CD14-positive monocyte (primary cell): ENCODE data around the gene PKD1L1. TPM values are rescaled to one million over a fixed set of nuclear protein-coding genes. Genes with fewer than 3 reads are reported as not detected.

Source experiments
- DNase-seq, 3 donors: peaks; one replicate each; pipeline ENCODE4 v3.0.0-alpha.2; 2011 to 2022
- H2AFZ ChIP-seq: 2 replicates; pipeline ENCODE4 v1.6.0; 2012; ENCODE audit warnings: mild to moderate bottlenecking, low read depth, low read length, inconsistent platforms; ENCODE audit not compliant: insufficient read depth, poor library complexity, severe bottlenecking
- H3K27ac ChIP-seq, 2 donors: 1 replicate in 1 of 2; 2 replicates in 1 of 2; pipeline ENCODE4 v1.5.1; 2012 to 2013; ENCODE audit warnings: low read length in 2 of 2, control low read depth in 1 of 2, inconsistent platforms in 1 of 2, low read depth in 1 of 2, mild to moderate bottlenecking in 1 of 2
- H3K27me3 ChIP-seq, 2 donors: one replicate each; pipeline versions ENCODE4 v1.6.0 to v1.6.1; 2011 to 2013; ENCODE audit warnings: low read length in 2 of 2; ENCODE audit not compliant: control insufficient read depth in 2 of 2, insufficient read depth in 2 of 2
- H3K36me3 ChIP-seq, 2 donors: replicated peaks in 1 of 2; 1 replicate in 1 of 2; 2 replicates in 1 of 2; pipeline versions ENCODE4 v1.5.1 to v1.6.1; 2012 to 2013; ENCODE audit warnings: low read length in 2 of 2, control low read depth in 1 of 2, inconsistent platforms in 1 of 2, mild to moderate bottlenecking in 1 of 2; ENCODE audit not compliant: insufficient read depth in 2 of 2, control insufficient read depth in 1 of 2
- H3K4me1 ChIP-seq, 2 donors: 1 replicate in 1 of 2; 2 replicates in 1 of 2; pipeline versions ENCODE4 v1.5.1 to v1.6.1; 2012 to 2013; ENCODE audit warnings: low read length in 2 of 2, control low read depth in 1 of 2, inconsistent platforms in 1 of 2, mild to moderate bottlenecking in 1 of 2, moderate library complexity in 1 of 2; ENCODE audit not compliant: insufficient read depth in 2 of 2, control insufficient read depth in 1 of 2
- H3K4me2 ChIP-seq: replicated peaks from 2 replicates; pipeline ENCODE3; 2012; ENCODE audit warnings: low read length, moderate library complexity, mild to moderate bottlenecking; ENCODE audit not compliant: poor library complexity, severe bottlenecking; ENCODE audit errors: extremely low read depth
- H3K4me3 ChIP-seq, 3 experiments: fragments of 200-600 bp in 1 of 3; sonication (generic) in 1 of 3; replicated peaks in 1 of 3; 1 replicate in 2 of 3; 2 replicates in 1 of 3; pipeline ENCODE4 v1.5.1; 2011 to 2013; ENCODE audit warnings: low read length in 3 of 3, mild to moderate bottlenecking in 3 of 3, control low read depth in 2 of 3, low read depth in 2 of 3, inconsistent platforms in 1 of 3, moderate library complexity in 1 of 3
- H3K79me2 ChIP-seq: 2 replicates; pipeline ENCODE4 v1.6.0; 2012; ENCODE audit warnings: mild to moderate bottlenecking, control low read depth, inconsistent platforms, low read length, moderate library complexity; ENCODE audit not compliant: insufficient read depth
- H3K9ac ChIP-seq: 2 replicates; pipeline ENCODE4 v1.6.0; 2017; ENCODE audit warnings: low read length, mild to moderate bottlenecking; ENCODE audit not compliant: insufficient read depth, poor library complexity, severe bottlenecking
- H3K9me3 ChIP-seq, 2 donors: replicated peaks in 1 of 2; 1 replicate in 1 of 2; 2 replicates in 1 of 2; pipeline versions ENCODE4 v1.5.1 to v1.6.1; 2012 to 2013; ENCODE audit warnings: low read length in 2 of 2, control low read depth in 1 of 2; ENCODE audit not compliant: control insufficient read depth in 1 of 2, insufficient read depth in 1 of 2
- H4K20me1 ChIP-seq: 2 replicates; pipeline ENCODE4 v1.6.0; 2012; ENCODE audit warnings: mild to moderate bottlenecking, low read length, control low read depth, moderate library complexity; ENCODE audit not compliant: insufficient read depth
- H3K27ac Mint-ChIP-seq, 7 donors: one replicate each; pipeline ENCODE4 v1.8.0; 2020; ENCODE audit warnings: mild to moderate bottlenecking in 7 of 7, mixed read lengths in 7 of 7, moderate library complexity in 6 of 7, inconsistent platforms in 2 of 7
- H3K27me3 Mint-ChIP-seq, 3 donors: one replicate each; pipeline ENCODE4 v1.8.0; 2021 to 2022; ENCODE audit warnings: low read depth in 3 of 3, mild to moderate bottlenecking in 3 of 3, mixed read lengths in 3 of 3, moderate library complexity in 3 of 3, inconsistent platforms in 1 of 3
- H3K36me3 Mint-ChIP-seq, 2 donors: one replicate each; pipeline ENCODE4 v1.8.0; 2020; ENCODE audit warnings: mixed read lengths in 2 of 2, inconsistent platforms in 1 of 2, mild to moderate bottlenecking in 1 of 2
- H3K4me1 Mint-ChIP-seq: one replicate; pipeline ENCODE4 v1.8.0; 2020; ENCODE audit warnings: mild to moderate bottlenecking, mixed read lengths
- H3K4me3 Mint-ChIP-seq, 2 donors: one replicate each; pipeline ENCODE4 v1.8.0; 2020; ENCODE audit warnings: mild to moderate bottlenecking in 2 of 2, mixed read lengths in 2 of 2, moderate library complexity in 1 of 2
- H3K9me3 Mint-ChIP-seq, 7 donors: one replicate each; pipeline ENCODE4 v1.8.0; 2020 to 2022; ENCODE audit warnings: mixed read lengths in 7 of 7, mild to moderate bottlenecking in 6 of 7, moderate library complexity in 6 of 7, inconsistent platforms in 2 of 7
- whole genome bisulfite sequencing: methylation state at CpG from one replicate; pipeline ENCODE4 v1.1.5; 2013; ENCODE audit warnings: missing lambda C conversion rate; ENCODE audit not compliant: insufficient coverage; 5-methylcytosine and 5-hydroxymethylcytosine counted together
- intact Hi-C, 2 donors: fragments of 100-400 bp; cut with micrococcal nuclease; formaldehyde crosslinking; loops; one replicate each; pipeline versions ENCODE4 v1.15.0 to v1.15.1; 2023
- polyA plus RNA-seq, 3 donors: library from polyadenylated mRNA; depleted of rRNA in 1 of 3; unstranded in 2 of 3; stranded (reverse) in 1 of 3; fragments of 300-500 nt in 2 of 3; fragments of >200 nt in 1 of 3; fragmentation: Illumina TruSeq in 2 of 3; gene quantifications; 1 replicate in 2 of 3; 2 replicates in 1 of 3; pipeline ENCODE4 v1.2.3, GENCODE V29; 2012 to 2021
- TF ChIP-seq, protein P1 (sequence below): fragments of 200-600 bp; IDR thresholded peaks from one replicate; pipeline ENCODE4 v1.8.0; 2022; ENCODE audit warnings: antibody characterized with exemption, mild to moderate bottlenecking

The PKD1L1 gene
- polyA plus RNA-seq, 3 donors, result 0.19 TPM; not detected in 2

DNA sequence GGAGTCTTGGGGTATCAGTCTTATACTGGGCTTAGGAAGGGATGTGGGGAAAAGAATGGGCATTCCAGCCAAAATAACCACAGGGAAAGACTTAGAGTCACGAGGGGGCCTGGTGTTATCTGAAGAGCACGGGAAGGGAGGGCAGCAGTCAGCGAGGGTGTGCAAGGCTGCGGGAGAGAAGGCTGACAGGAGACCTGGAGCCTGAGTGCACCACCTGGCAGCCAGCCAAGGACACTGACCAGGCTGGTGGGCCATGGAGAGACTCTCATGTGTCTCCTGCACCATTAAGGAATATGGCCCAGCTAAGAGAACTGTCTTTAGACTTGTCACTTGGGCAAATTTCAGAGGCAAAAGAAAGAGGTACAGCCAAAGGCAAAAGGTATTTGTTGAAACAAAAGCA lies 69.6 kb downstream of the PKD1L1 start:
- H3K27ac Mint-ChIP-seq, result no peak overlapping the region
- H3K27ac ChIP-seq, result no peak overlapping the region
- WGBS, result 92% methylated on average over 4 of the region's 4 CpGs

DNA sequence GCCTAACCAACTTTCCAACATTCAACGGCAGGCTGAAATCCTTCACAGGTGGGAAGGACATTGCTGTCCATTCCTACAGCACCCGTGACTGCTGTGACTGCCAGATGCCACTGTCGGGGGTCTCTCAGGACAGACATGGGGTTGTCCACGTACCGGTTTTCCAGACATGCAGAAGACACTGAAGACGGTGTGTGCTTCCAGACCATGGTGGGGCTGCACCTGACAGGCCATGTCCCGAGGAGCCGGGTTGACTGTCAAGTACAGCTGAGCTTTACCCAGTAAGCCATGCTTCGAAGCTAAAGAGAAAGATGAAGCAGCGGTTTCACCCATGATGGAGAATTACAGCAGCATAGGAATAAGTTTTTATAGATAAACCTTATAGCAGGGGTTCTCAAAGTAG lies 70.9 kb downstream of the PKD1L1 start:
- Mint-ChIP-seq H3K27me3 (peaks cover 2 to 8% (median 4%) of the 10 kb centered on the region in 3 donors), H3K9me3 (no peaks in the 10 kb centered on the region), H3K27ac (no peak overlapping the region), H3K4me1 (no peaks in the 10 kb centered on the region), H3K4me3 (no peak overlapping the region), H3K36me3 (no peaks in the 10 kb centered on the region)
- no peak for DNase-seq
- intact Hi-C loops, result no loop called here
- no peak overlapping the region for H2AFZ ChIP-seq
- TF ChIP-seq, protein P1, sequence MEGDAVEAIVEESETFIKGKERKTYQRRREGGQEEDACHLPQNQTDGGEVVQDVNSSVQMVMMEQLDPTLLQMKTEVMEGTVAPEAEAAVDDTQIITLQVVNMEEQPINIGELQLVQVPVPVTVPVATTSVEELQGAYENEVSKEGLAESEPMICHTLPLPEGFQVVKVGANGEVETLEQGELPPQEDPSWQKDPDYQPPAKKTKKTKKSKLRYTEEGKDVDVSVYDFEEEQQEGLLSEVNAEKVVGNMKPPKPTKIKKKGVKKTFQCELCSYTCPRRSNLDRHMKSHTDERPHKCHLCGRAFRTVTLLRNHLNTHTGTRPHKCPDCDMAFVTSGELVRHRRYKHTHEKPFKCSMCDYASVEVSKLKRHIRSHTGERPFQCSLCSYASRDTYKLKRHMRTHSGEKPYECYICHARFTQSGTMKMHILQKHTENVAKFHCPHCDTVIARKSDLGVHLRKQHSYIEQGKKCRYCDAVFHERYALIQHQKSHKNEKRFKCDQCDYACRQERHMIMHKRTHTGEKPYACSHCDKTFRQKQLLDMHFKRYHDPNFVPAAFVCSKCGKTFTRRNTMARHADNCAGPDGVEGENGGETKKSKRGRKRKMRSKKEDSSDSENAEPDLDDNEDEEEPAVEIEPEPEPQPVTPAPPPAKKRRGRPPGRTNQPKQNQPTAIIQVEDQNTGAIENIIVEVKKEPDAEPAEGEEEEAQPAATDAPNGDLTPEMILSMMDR, result no peak
- H3K9me3 ChIP-seq, result no peaks in the 10 kb centered on the region
- no peak overlapping the region for H3K4me3 ChIP-seq
- H3K4me1 ChIP-seq, result no peaks in the 10 kb centered on the region
- H3K9ac ChIP-seq, result no peak overlapping the region
- 91% methylated on average over 8 of the region's 10 CpGs for WGBS
- no peak overlapping the region for H3K27ac ChIP-seq
- no peaks in the 10 kb centered on the region for H3K36me3 ChIP-seq
- H3K4me2 ChIP-seq, result no peak overlapping the region
- no peaks in the 10 kb centered on the region for H3K27me3 ChIP-seq
- H4K20me1 ChIP-seq, result no peaks in the 10 kb centered on the region
- no peaks in the 10 kb centered on the region for H3K79me2 ChIP-seq

More for the DNA sequence above, 69.6 kb downstream of the PKD1L1 start:
- Mint-ChIP-seq H3K4me1 (no peaks in the 10 kb centered on the region), H3K27me3 (peaks cover 2 to 6% (median 4%) of the 10 kb centered on the region in 3 donors), H3K4me3 (no peak overlapping the region), H3K36me3 (no peaks in the 10 kb centered on the region), H3K9me3 (no peaks in the 10 kb centered on the region)
- intact Hi-C loops, result no loop called here
- TF ChIP-seq, protein P1, result no peak
- Histone ChIP-seq H4K20me1 (no peaks in the 10 kb centered on the region), H3K79me2 (no peaks in the 10 kb centered on the region), H3K4me3 (no peak overlapping the region), H3K36me3 (no peaks in the 10 kb centered on the region), H3K9ac (no peak overlapping the region), H3K9me3 (no peaks in the 10 kb centered on the region), H2AFZ (no peak overlapping the region), H3K4me1 (no peaks in the 10 kb centered on the region), H3K4me2 (no peak overlapping the region), H3K27me3 (no peaks in the 10 kb centered on the region)
- DNase-seq, result no peak
